Measurements from ENCODE around the gene FCAMR.

The FCAMR gene

GRCh38 chr1:206955476-206956451 lies 14.5 kb downstream of the FCAMR start:
- DNase-seq: peak; percentile 8
- peak overlapping the region; percentile 15 for H3K27ac Mint-ChIP-seq

GRCh38 chr1:206954459-206955342 lies 15.6 kb downstream of the FCAMR start:
- no peak for ATAC-seq
- Mint-ChIP-seq H3K4me3 (no peak overlapping the region), H3K36me3 (ENCODE audit: low read depth) (no peaks in the 10 kb centered on the region), H3K27ac (no peak overlapping the region), H3K4me1 (peaks cover 13% of the 10 kb centered on the region), H3K9me3 (no peaks in the 10 kb centered on the region), H3K27me3 (peaks cover 1% of the 10 kb centered on the region)
- no peak for DNase-seq

More at GRCh38 chr1:206955476-206956451, 14.5 kb downstream of the FCAMR start:
- no peaks in the 10 kb centered on the region for H3K36me3 Mint-ChIP-seq (ENCODE audit: low read depth)
- H3K4me1 Mint-ChIP-seq: peaks cover 13% of the 10 kb centered on the region
- peaks cover 3% of the 10 kb centered on the region for H3K27me3 Mint-ChIP-seq
- peak; percentile 67 for ATAC-seq
- H3K4me3 Mint-ChIP-seq: no peak overlapping the region
- H3K9me3 Mint-ChIP-seq: no peaks in the 10 kb centered on the region

- no peaks in the 10 kb centered on the region for H3K36me3 Mint-ChIP-seq (ENCODE audit: low read depth)
- H3K4me1 Mint-ChIP-seq: peaks cover 15% of the 10 kb centered on the region
- H3K27me3 Mint-ChIP-seq: no peaks in the 10 kb centered on the region
- no peak overlapping the region for H3K27ac Mint-ChIP-seq
- DNase-seq (no peak), ATAC-seq (no peak)
- H3K9me3 Mint-ChIP-seq: no peaks in the 10 kb centered on the region
- H3K4me3 Mint-ChIP-seq: no peak overlapping the region
These were observed 16.6 kb downstream of the FCAMR start for GRCh38 chr1:206953626-206954025.

GRCh38 chr1:206953126-206953525 lies 17.1 kb downstream of the FCAMR start:
- ATAC-seq (no peak), DNase-seq (no peak)
- no peak overlapping the region for H3K27ac Mint-ChIP-seq
- peaks cover 15% of the 10 kb centered on the region for H3K4me1 Mint-ChIP-seq
- H3K27me3 Mint-ChIP-seq: no peaks in the 10 kb centered on the region
- H3K9me3 Mint-ChIP-seq: no peaks in the 10 kb centered on the region
- H3K36me3 Mint-ChIP-seq (ENCODE audit: low read depth): no peaks in the 10 kb centered on the region
- no peak overlapping the region for H3K4me3 Mint-ChIP-seq

- H3K4me1 Mint-ChIP-seq: peaks cover 15% of the 10 kb centered on the region
- no peak overlapping the region for H3K4me3 Mint-ChIP-seq
- no peak for ATAC-seq
- DNase-seq: no peak
- no peak overlapping the region for H3K27ac Mint-ChIP-seq
- H3K36me3 Mint-ChIP-seq (ENCODE audit: low read depth): no peaks in the 10 kb centered on the region
- H3K9me3 Mint-ChIP-seq: no peaks in the 10 kb centered on the region
- no peaks in the 10 kb centered on the region for H3K27me3 Mint-ChIP-seq
These were observed 18.1 kb downstream of the FCAMR start for GRCh38 chr1:206952171-206952570.

- Mint-ChIP-seq H3K36me3 (ENCODE audit: low read depth) (no peaks in the 10 kb centered on the region), H3K9me3 (no peaks in the 10 kb centered on the region), H3K27ac (no peak overlapping the region), H3K27me3 (no peaks in the 10 kb centered on the region), H3K4me3 (no peak overlapping the region), H3K4me1 (peaks cover 15% of the 10 kb centered on the region)
- no peak for DNase-seq
- ATAC-seq: no peak
These were observed 18.8 kb downstream of the FCAMR start for GRCh38 chr1:206951318-206952100.

- H3K27ac Mint-ChIP-seq: no peak overlapping the region
- no peaks in the 10 kb centered on the region for H3K9me3 Mint-ChIP-seq
- H3K36me3 Mint-ChIP-seq (ENCODE audit: low read depth): no peaks in the 10 kb centered on the region
- ATAC-seq (no peak), DNase-seq (no peak)
- no peaks in the 10 kb centered on the region for H3K27me3 Mint-ChIP-seq
- no peak overlapping the region for H3K4me3 Mint-ChIP-seq
- H3K4me1 Mint-ChIP-seq: peaks cover 3% of the 10 kb centered on the region
These were observed 20.6 kb downstream of the FCAMR start for GRCh38 chr1:206949641-206950040.

- H3K36me3 Mint-ChIP-seq (ENCODE audit: low read depth): no peaks in the 10 kb centered on the region
- H3K4me3 Mint-ChIP-seq: no peak overlapping the region
- DNase-seq (no peak), ATAC-seq (no peak)
- no peaks in the 10 kb centered on the region for H3K9me3 Mint-ChIP-seq
- peaks cover 2% of the 10 kb centered on the region for H3K4me1 Mint-ChIP-seq
- no peak overlapping the region for H3K27ac Mint-ChIP-seq
- no peaks in the 10 kb centered on the region for H3K27me3 Mint-ChIP-seq
These were observed 21.1 kb downstream of the FCAMR start for GRCh38 chr1:206949208-206949607.

- no peak overlapping the region for H3K27ac Mint-ChIP-seq
- ATAC-seq (no peak), DNase-seq (no peak)
- no peaks in the 10 kb centered on the region for H3K36me3 Mint-ChIP-seq (ENCODE audit: low read depth)
- peaks cover 2% of the 10 kb centered on the region for H3K4me1 Mint-ChIP-seq
- no peak overlapping the region for H3K4me3 Mint-ChIP-seq
- no peaks in the 10 kb centered on the region for H3K9me3 Mint-ChIP-seq
- peaks cover 2% of the 10 kb centered on the region for H3K27me3 Mint-ChIP-seq
These were observed 23.0 kb downstream of the FCAMR start for GRCh38 chr1:206947255-206947654.

GRCh38 chr1:206946261-206946660 lies 24.0 kb downstream of the FCAMR start, which contains the start of gene PIGR:
Gene PIGR (minus strand): TSS chr1:206946466. CDS start chr1:206940531, 5,935 bp downstream.
- Mint-ChIP-seq H3K9me3 (no peaks in the 10 kb centered on the region), H3K27ac (no peak within 1 kb of the TSS), H3K4me1 (peaks cover 2% of the 10 kb centered on the region), H3K36me3 (ENCODE audit: low read depth) (no peaks in the 10 kb centered on the region), H3K27me3 (peaks cover 2% of the 10 kb centered on the region), H3K4me3 (no peak within 1 kb of the TSS)
- ATAC-seq: no peak
- DNase-seq: no peak

- Mint-ChIP-seq H3K27me3 (peaks cover 2% of the 10 kb centered on the region), H3K4me3 (no peak overlapping the region), H3K9me3 (no peaks in the 10 kb centered on the region), H3K4me1 (peaks cover 2% of the 10 kb centered on the region), H3K27ac (no peak overlapping the region), H3K36me3 (ENCODE audit: low read depth) (no peaks in the 10 kb centered on the region)
- DNase-seq: no peak
- no peak for ATAC-seq
These were observed 24.5 kb downstream of the FCAMR start for GRCh38 chr1:206945779-206946178.

- Mint-ChIP-seq H3K36me3 (ENCODE audit: low read depth) (no peaks in the 10 kb centered on the region), H3K27me3 (peaks cover 2% of the 10 kb centered on the region), H3K4me1 (peaks cover 2% of the 10 kb centered on the region), H3K9me3 (no peaks in the 10 kb centered on the region), H3K4me3 (no peak overlapping the region), H3K27ac (no peak overlapping the region)
- no peak for DNase-seq
- ATAC-seq: no peak
These were observed 25.6 kb downstream of the FCAMR start for GRCh38 chr1:206944703-206945102.

GRCh38 chr1:206941766-206942418 lies 28.4 kb downstream of the FCAMR start:
- peaks cover 2% of the 10 kb centered on the region for H3K27me3 Mint-ChIP-seq
- no peaks in the 10 kb centered on the region for H3K9me3 Mint-ChIP-seq
- no peak overlapping the region for H3K27ac Mint-ChIP-seq
- DNase-seq: no peak
- no peaks in the 10 kb centered on the region for H3K36me3 Mint-ChIP-seq (ENCODE audit: low read depth)
- no peaks in the 10 kb centered on the region for H3K4me1 Mint-ChIP-seq
- no peak for ATAC-seq
- no peak overlapping the region for H3K4me3 Mint-ChIP-seq

- Mint-ChIP-seq H3K4me1 (no peaks in the 10 kb centered on the region), H3K4me3 (no peak overlapping the region), H3K27ac (no peak overlapping the region), H3K36me3 (ENCODE audit: low read depth) (no peaks in the 10 kb centered on the region), H3K27me3 (peaks cover 2% of the 10 kb centered on the region), H3K9me3 (no peaks in the 10 kb centered on the region)
- DNase-seq (no peak), ATAC-seq (no peak)
These were observed 29.7 kb downstream of the FCAMR start for GRCh38 chr1:206940588-206940936.
